ENCODE results near the gene PPFIBP2. TPM values are rescaled to one million over a fixed set of nuclear protein-coding genes. Genes with fewer than 3 reads are reported as not detected.

The PPFIBP2 gene
- total and polyA plus RNA-seq, 2 donors (not counting 1 experiment from before 2014, with no cell fraction given), result 22.3 to 175 TPM

DNA sequence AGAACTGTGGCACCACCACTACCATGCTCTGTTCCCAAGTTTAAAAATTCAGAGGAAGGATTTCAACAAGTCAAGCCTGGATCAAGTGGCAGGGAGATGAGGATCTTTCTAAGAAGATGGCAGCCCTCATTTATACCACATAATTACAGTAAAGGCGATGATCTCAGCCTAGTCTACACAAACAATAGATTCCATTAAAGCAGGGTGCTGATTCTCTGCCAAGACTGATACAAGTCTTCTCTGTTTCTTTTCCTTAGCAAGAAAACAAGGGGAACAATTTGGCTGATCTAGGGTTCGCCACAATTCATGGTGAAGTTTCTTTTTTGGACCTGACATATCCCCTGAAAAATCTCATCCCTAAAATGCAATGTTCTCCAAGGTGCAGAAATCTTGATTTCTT, 73.9 kb downstream of the PPFIBP2 start:
- Histone ChIP-seq H3K9ac (ENCODE audit: low read length) (no peak overlapping the region), H3K4me1 (ENCODE audit: control insufficient read depth in 2 of 2, insufficient read depth in 2 of 2, low read length in 2 of 2) (peaks cover 0 to 12% of the 10 kb centered on the region in 2 donors), H3K9me3 (ENCODE audit: control extremely low read depth in 1 of 3, control insufficient read depth in 2 of 3, insufficient read depth in 1 of 3, low read length in 2 of 3) (no peaks in the 10 kb centered on the region), H3K4me3 (ENCODE audit: control extremely low read depth in 1 of 5, extremely low read depth in 1 of 5, insufficient read depth in 1 of 5, low read depth in 2 of 5, low read length in 4 of 5) (no peak overlapping the region), H3K27ac (ENCODE audit: low read length in 2 of 2) (no peak overlapping the region), H3K36me3 (replicated peaks in 1 of 2; ENCODE audit: control extremely low read depth in 1 of 2, control insufficient read depth in 1 of 2, extremely low read depth in 1 of 2, insufficient read depth in 2 of 2, low read length in 1 of 2) (peaks cover 0 to 10% of the 10 kb centered on the region in 2 experiments), H3K79me2 (ENCODE audit: control insufficient read depth, insufficient read depth, low read length) (peaks cover 4% of the 10 kb centered on the region), H4K20me1 (ENCODE audit: control insufficient read depth, insufficient read depth, low read length, poor library complexity, severe bottlenecking) (peaks cover 26% of the 10 kb centered on the region), H3K4me2 (replicated peaks; ENCODE audit: low read depth, low read length, poor library complexity, severe bottlenecking) (no peak overlapping the region), H3K27me3 (replicated peaks in 1 of 4; ENCODE audit: control extremely low read depth in 1 of 4, control insufficient read depth in 3 of 4, insufficient read depth in 4 of 4, low read length in 3 of 4) (no peaks in the 10 kb centered on the region), H2AFZ (ENCODE audit: insufficient read depth, low read depth, low read length, poor library complexity, severe bottlenecking) (no peak overlapping the region)
- ChIA-PET POLR2A (no interaction called here), CTCF (no interaction called here)
- no peaks in the 10 kb centered on the region for H3K27me3 Mint-ChIP-seq
- no peaks in the 10 kb centered on the region for H3K9me3 Mint-ChIP-seq (ENCODE audit: insufficient read depth)
- intact Hi-C loops (cut with micrococcal nuclease), result no loop called here
- ATAC-seq (ENCODE audit: low read depth) (no peak), DNase-seq (no peak)
- no peak overlapping the region for H3K27ac Mint-ChIP-seq
- H3K4me1 Mint-ChIP-seq, result peaks cover 12% of the 10 kb centered on the region
- 100% methylated on average over 1 of the region's 2 CpGs for WGBS (ENCODE audit: insufficient coverage)
- no peak for TF ChIP-seq EZH2 (IDR thresholded peaks at IDR 0.05; ENCODE audit: borderline replicate concordance, insufficient read depth, low read depth, low read length, poor library complexity, severe bottlenecking)
- TF ChIP-seq, protein P1, sequence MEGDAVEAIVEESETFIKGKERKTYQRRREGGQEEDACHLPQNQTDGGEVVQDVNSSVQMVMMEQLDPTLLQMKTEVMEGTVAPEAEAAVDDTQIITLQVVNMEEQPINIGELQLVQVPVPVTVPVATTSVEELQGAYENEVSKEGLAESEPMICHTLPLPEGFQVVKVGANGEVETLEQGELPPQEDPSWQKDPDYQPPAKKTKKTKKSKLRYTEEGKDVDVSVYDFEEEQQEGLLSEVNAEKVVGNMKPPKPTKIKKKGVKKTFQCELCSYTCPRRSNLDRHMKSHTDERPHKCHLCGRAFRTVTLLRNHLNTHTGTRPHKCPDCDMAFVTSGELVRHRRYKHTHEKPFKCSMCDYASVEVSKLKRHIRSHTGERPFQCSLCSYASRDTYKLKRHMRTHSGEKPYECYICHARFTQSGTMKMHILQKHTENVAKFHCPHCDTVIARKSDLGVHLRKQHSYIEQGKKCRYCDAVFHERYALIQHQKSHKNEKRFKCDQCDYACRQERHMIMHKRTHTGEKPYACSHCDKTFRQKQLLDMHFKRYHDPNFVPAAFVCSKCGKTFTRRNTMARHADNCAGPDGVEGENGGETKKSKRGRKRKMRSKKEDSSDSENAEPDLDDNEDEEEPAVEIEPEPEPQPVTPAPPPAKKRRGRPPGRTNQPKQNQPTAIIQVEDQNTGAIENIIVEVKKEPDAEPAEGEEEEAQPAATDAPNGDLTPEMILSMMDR (IDR thresholded peaks at IDR 0.05), result no peak
- no peak overlapping the region for H3K4me3 Mint-ChIP-seq

DNA sequence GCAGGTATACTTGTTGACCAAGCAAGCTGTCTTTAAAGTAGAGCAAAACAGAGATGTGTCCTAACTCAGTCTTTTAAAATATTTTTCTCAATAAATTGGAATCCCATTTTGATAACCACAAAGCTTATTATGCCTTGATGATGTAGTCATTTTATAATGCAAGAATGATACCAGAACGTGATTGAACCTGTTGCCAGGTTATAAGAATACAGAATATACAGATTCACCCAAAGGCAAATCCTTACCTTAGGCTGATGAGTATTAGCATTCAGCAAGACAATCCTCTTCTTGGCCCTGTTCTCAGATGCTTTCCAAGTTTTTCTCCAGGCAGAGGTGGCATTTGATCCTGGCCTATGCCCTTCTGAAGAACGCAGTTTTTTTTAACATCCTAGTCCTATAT, 76.1 kb downstream of the PPFIBP2 start:
- Histone ChIP-seq H3K9ac (ENCODE audit: low read length) (no peak overlapping the region), H3K4me2 (replicated peaks; ENCODE audit: low read depth, low read length, poor library complexity, severe bottlenecking) (no peak overlapping the region), H3K4me3 (ENCODE audit: control extremely low read depth in 1 of 5, extremely low read depth in 1 of 5, insufficient read depth in 1 of 5, low read depth in 2 of 5, low read length in 4 of 5) (no peak overlapping the region), H2AFZ (ENCODE audit: insufficient read depth, low read depth, low read length, poor library complexity, severe bottlenecking) (no peak overlapping the region), H3K4me1 (ENCODE audit: control insufficient read depth in 2 of 2, insufficient read depth in 2 of 2, low read length in 2 of 2) (peaks cover 0 to 15% of the 10 kb centered on the region in 2 donors), H3K27me3 (replicated peaks in 1 of 4; ENCODE audit: control extremely low read depth in 1 of 4, control insufficient read depth in 3 of 4, insufficient read depth in 4 of 4, low read length in 3 of 4) (no peaks in the 10 kb centered on the region), H4K20me1 (ENCODE audit: control insufficient read depth, insufficient read depth, low read length, poor library complexity, severe bottlenecking) (peaks cover 20% of the 10 kb centered on the region), H3K79me2 (ENCODE audit: control insufficient read depth, insufficient read depth, low read length) (peaks cover 2% of the 10 kb centered on the region), H3K27ac (ENCODE audit: low read length in 2 of 2) (no peak overlapping the region), H3K36me3 (replicated peaks in 1 of 2; ENCODE audit: control extremely low read depth in 1 of 2, control insufficient read depth in 1 of 2, extremely low read depth in 1 of 2, insufficient read depth in 2 of 2, low read length in 1 of 2) (peaks cover 0 to 24% of the 10 kb centered on the region in 2 experiments), H3K9me3 (ENCODE audit: control extremely low read depth in 1 of 3, control insufficient read depth in 2 of 3, insufficient read depth in 1 of 3, low read length in 2 of 3) (no peaks in the 10 kb centered on the region)
- Mint-ChIP-seq H3K9me3 (ENCODE audit: insufficient read depth) (no peaks in the 10 kb centered on the region), H3K4me1 (peaks cover 12% of the 10 kb centered on the region), H3K27me3 (no peaks in the 10 kb centered on the region), H3K27ac (no peak overlapping the region), H3K4me3 (no peak overlapping the region)
- WGBS (ENCODE audit: insufficient coverage), result no CpG with 5 or more reads among the region's 2 CpGs
- intact Hi-C loops (cut with micrococcal nuclease), result no loop called here
- no peak for ATAC-seq (ENCODE audit: low read depth)
- ChIA-PET POLR2A (no interaction called here), CTCF (interaction anchor here (0.7 kb wide), 1 partner anchor 94 kb away, joined by 4 read pairs; no protein-coding TSS in a partner anchor)
- DNase-seq, result no peak
- TF ChIP-seq EZH2 (IDR thresholded peaks at IDR 0.05; ENCODE audit: borderline replicate concordance, insufficient read depth, low read depth, low read length, poor library complexity, severe bottlenecking), result no peak
- TF ChIP-seq, protein P1 (IDR thresholded peaks at IDR 0.05), result no peak

Data from B cell (primary cell).